Esophagus muscularis mucosa (tissue), 4 donors: ENCODE data around the gene MAST4. TPM values are rescaled to one million over a fixed set of nuclear protein-coding genes. Genes with fewer than 3 reads are reported as not detected.

ENCODE experiments used
- DNase-seq: peaks from one replicate; pipeline ENCODE4 v3.0.0-alpha.2; 2017; ENCODE audit errors: extremely low spot score
- H3K27ac ChIP-seq, 4 donors: fragments of 200-600 bp; sonication (generic); replicated peaks in 1 of 4; 1 replicate in 3 of 4; 2 replicates in 1 of 4; pipeline ENCODE4 v1.5.1; 2016 to 2019; ENCODE audit warnings: mild to moderate bottlenecking in 1 of 4
- H3K27me3 ChIP-seq, 4 donors: fragments of 200-600 bp; sonication (generic); one replicate each; pipeline versions ENCODE4 v1.5.1 to v1.6.0; 2016 to 2019
- H3K36me3 ChIP-seq, 4 donors: fragments of 200-600 bp; sonication (generic); one replicate each; pipeline ENCODE4 v1.5.1; 2016 to 2019
- H3K4me1 ChIP-seq, 4 donors: fragments of 200-600 bp; sonication (generic); one replicate each; pipeline ENCODE4 v1.5.1; 2016 to 2019
- H3K4me3 ChIP-seq, 4 donors: fragments of 200-600 bp; sonication (generic); 1 replicate in 2 of 4; 2 replicates in 2 of 4; pipeline ENCODE4 v1.5.1; 2016 to 2019; ENCODE audit warnings: mild to moderate bottlenecking in 4 of 4, moderate library complexity in 1 of 4
- H3K9me3 ChIP-seq, 4 donors: fragments of 200-600 bp; sonication (generic); 1 replicate in 3 of 4; 2 replicates in 1 of 4; pipeline ENCODE4 v1.5.1; 2016 to 2019
- EP300 ChIP-seq: sonication (generic); formaldehyde crosslinking; IDR thresholded peaks from one replicate; pipeline ENCODE4 v1.6.1; 2017; ENCODE audit warnings: antibody characterized with exemption
- POLR2A ChIP-seq: fragments of 450-650 bp; IDR thresholded peaks from one replicate; pipeline ENCODE4 v1.6.1; 2017; ENCODE audit warnings: antibody characterized with exemption, moderate library complexity, mild to moderate bottlenecking, low read depth
- POLR2AphosphoS5 ChIP-seq, 2 donors: sonication (generic); formaldehyde crosslinking; IDR thresholded peaks; one replicate each; pipeline ENCODE4 v1.6.1; 2017; ENCODE audit warnings: antibody characterized with exemption in 2 of 2
- WGBS: methylation state at CpG from one replicate; pipeline ENCODE4 v1.1.5; 2018; 5-methylcytosine and 5-hydroxymethylcytosine counted together
- intact Hi-C: fragments of 100-400 bp; cut with DNase I; formaldehyde crosslinking; loops from one replicate; pipeline ENCODE4 v1.15.1; 2023
- total RNA-seq, 4 donors: library from RNA; depleted of rRNA; stranded (reverse); fragments of >200 nt; gene quantifications; one replicate each; pipeline versions ENCODE4 v1.1.0 to v1.2.1, GENCODE V29; 2016
- TF ChIP-seq, protein P1 (sequence below), 3 experiments: fragments of 200-600 bp in 2 of 3; fragments of 450-650 bp in 1 of 3; sonication (generic) in 2 of 3; IDR thresholded peaks; one replicate each; pipeline ENCODE4 v1.5.1; 2017 to 2019; ENCODE audit warnings: antibody characterized with exemption in 3 of 3, mild to moderate bottlenecking in 2 of 3, moderate library complexity in 1 of 3

Gene MAST4
- total RNA-seq, 4 donors from 2014 or later: 26.2 to 39.7 (median 35.8) TPM

- no peak for DNase-seq
- Histone ChIP-seq H3K27me3 (no peaks in the 10 kb centered on the region), H3K4me1 (no peaks in the 10 kb centered on the region), H3K27ac (no peak overlapping the region), H3K9me3 (no peaks in the 10 kb centered on the region), H3K36me3 (no peaks in the 10 kb centered on the region), H3K4me3 (no peak overlapping the region)
- 83% methylated on average over 1 of the region's 1 CpG for WGBS
- intact Hi-C loops: no loop called here
- TF ChIP-seq POLR2AphosphoS5 (IDR thresholded peaks at IDR 0.05) (no peak), POLR2A (no peak), EP300 (no peak)
- TF ChIP-seq, protein P1, sequence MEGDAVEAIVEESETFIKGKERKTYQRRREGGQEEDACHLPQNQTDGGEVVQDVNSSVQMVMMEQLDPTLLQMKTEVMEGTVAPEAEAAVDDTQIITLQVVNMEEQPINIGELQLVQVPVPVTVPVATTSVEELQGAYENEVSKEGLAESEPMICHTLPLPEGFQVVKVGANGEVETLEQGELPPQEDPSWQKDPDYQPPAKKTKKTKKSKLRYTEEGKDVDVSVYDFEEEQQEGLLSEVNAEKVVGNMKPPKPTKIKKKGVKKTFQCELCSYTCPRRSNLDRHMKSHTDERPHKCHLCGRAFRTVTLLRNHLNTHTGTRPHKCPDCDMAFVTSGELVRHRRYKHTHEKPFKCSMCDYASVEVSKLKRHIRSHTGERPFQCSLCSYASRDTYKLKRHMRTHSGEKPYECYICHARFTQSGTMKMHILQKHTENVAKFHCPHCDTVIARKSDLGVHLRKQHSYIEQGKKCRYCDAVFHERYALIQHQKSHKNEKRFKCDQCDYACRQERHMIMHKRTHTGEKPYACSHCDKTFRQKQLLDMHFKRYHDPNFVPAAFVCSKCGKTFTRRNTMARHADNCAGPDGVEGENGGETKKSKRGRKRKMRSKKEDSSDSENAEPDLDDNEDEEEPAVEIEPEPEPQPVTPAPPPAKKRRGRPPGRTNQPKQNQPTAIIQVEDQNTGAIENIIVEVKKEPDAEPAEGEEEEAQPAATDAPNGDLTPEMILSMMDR (IDR thresholded peaks at IDR 0.05): no peak
These were observed 333.1 kb downstream of the MAST4 start for GRCh38 chr5:66929281-66929680.

DNA sequence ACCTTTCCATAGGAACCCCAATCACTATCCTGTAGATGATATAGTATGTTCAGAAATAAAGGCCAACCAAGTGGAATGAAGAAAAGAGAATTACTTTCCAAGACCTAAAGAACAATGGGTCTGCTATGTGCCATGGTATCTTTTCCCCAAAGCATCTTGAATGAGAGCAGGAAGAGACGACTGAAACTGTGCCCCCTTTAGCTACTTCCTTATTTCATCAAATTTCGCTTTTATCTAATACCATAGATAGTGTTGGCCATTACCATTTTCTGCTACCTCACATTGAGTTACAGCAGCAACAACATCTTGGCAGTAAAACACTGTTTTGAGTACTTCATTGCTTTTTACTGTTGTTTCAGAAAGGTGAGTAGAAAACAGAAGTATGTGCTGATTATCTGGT, 333.8 kb downstream of the MAST4 start:
- Histone ChIP-seq H3K36me3 (no peaks in the 10 kb centered on the region), H3K27ac (no peak overlapping the region), H3K27me3 (no peaks in the 10 kb centered on the region), H3K4me3 (no peak overlapping the region), H3K4me1 (no peaks in the 10 kb centered on the region), H3K9me3 (no peaks in the 10 kb centered on the region)
- DNase-seq: no peak
- intact Hi-C loops: no loop called here
- TF ChIP-seq EP300 (no peak), POLR2AphosphoS5 (IDR thresholded peaks at IDR 0.05) (no peak), POLR2A (no peak)
- TF ChIP-seq, protein P1 (IDR thresholded peaks at IDR 0.05): no peak
- WGBS: 88% methylated on average over 2 of the region's 2 CpGs

DNA sequence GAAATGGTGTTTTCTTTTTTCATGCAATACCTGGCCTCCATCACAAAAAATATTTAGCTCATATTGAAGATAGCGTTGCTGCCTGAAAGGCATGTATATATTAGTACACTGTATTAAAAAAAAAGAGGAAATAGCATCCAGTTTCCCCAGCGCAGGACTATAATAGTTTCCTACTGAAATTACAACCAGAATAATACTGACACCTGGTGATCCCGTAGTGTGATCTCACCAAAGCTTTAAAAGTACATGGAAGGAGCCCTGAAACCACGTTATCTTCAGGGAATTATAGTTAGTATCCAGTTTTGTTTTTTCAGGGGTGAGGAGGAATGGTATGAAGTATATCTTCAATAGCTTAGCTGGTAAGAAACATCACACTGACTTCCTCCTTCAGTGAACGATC, 335.5 kb downstream of the MAST4 start:
- DNase-seq: no peak
- no peaks in the 10 kb centered on the region for H3K4me1 ChIP-seq
- H3K27me3 ChIP-seq: no peaks in the 10 kb centered on the region
- H3K4me3 ChIP-seq: no peak overlapping the region
- intact Hi-C loops: no loop called here
- no peaks in the 10 kb centered on the region for H3K36me3 ChIP-seq
- TF ChIP-seq POLR2A (no peak), EP300 (no peak), POLR2AphosphoS5 (IDR thresholded peaks at IDR 0.05) (no peak)
- TF ChIP-seq, protein P1 (IDR thresholded peaks at IDR 0.05): no peak
- WGBS: 73% methylated on average over 5 of the region's 5 CpGs
- H3K27ac ChIP-seq: no peak overlapping the region
- H3K9me3 ChIP-seq: no peaks in the 10 kb centered on the region

GRCh38 chr5:66932457-66932856, 336.3 kb downstream of the MAST4 start:
- no peak overlapping the region for H3K4me3 ChIP-seq
- WGBS: 77% methylated on average over 3 of the region's 3 CpGs
- DNase-seq: no peak
- intact Hi-C loops: no loop called here
- no peaks in the 10 kb centered on the region for H3K36me3 ChIP-seq
- H3K4me1 ChIP-seq: no peaks in the 10 kb centered on the region
- H3K9me3 ChIP-seq: no peaks in the 10 kb centered on the region
- H3K27ac ChIP-seq: no peak overlapping the region
- no peaks in the 10 kb centered on the region for H3K27me3 ChIP-seq
- no peak for TF ChIP-seq EP300
- TF ChIP-seq, protein P1 (IDR thresholded peaks at IDR 0.05): no peak

GRCh38 chr5:66933066-66933465, 336.9 kb downstream of the MAST4 start:
- no peaks in the 10 kb centered on the region for H3K36me3 ChIP-seq
- no peaks in the 10 kb centered on the region for H3K4me1 ChIP-seq
- intact Hi-C loops: no loop called here
- H3K9me3 ChIP-seq: no peaks in the 10 kb centered on the region
- no peaks in the 10 kb centered on the region for H3K27me3 ChIP-seq
- WGBS: 77% methylated on average over 1 of the region's 1 CpG
- no peak overlapping the region for H3K27ac ChIP-seq
- H3K4me3 ChIP-seq: no peak overlapping the region
- DNase-seq: no peak
- TF ChIP-seq POLR2AphosphoS5 (IDR thresholded peaks at IDR 0.05) (no peak), EP300 (no peak), POLR2A (no peak)
- TF ChIP-seq, protein P1 (IDR thresholded peaks at IDR 0.05): no peak
